CD4-positive, alpha-beta T cell treated with Interferon gamma for 1 hour (primary cell): ENCODE results near the gene ELOVL3.
"Not testable (repeated sequence)": the region's sequence is repeated elsewhere in the genome, so short reads cannot be mapped to it uniquely, and the experiment has no call there.

Experiments used
- DNase-seq: peaks from one replicate; pipeline ENCODE4 v3.0.0-alpha.2; 2020

ELOVL3 gene

GRCh38 chr10:102227050-102227449 is 951 bp downstream of the ELOVL3 start:
- DNase-seq = peak; percentile 28

- DNase-seq = peak; percentile 82
Observed at GRCh38 chr10:102229810-102230263, 3.7 kb downstream of the ELOVL3 start.

DNA sequence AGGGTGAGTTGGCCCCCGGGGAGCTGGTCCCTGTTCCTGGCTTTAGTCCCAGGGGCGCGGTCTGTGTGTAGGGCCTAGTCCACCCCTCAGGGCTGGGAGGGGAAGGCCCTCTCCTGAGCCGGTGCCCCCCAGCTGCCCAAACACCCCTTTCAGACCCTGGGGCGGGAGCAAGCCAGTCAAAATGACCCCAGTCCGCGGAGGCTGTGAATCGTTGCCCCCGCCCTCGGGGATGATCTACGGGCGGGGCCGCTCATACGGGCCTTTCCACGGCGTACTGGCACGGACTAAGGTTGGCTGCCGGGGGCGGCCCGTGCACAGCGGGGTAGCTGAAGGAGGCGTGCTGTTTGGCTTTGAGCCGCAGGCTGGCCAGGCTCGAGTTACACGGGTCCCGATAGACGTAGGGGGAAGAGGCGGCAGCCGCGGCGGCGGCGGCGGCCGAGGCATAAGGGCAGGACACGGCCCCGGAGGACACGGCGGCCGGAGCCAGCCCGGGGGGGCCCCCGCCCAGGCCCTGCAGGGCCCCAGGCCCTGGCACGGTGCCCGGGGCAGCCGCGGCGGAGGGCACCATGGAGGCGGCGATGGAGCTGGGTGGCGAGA is 4.3 kb downstream of the ELOVL3 start:
- no peak for DNase-seq

DNA sequence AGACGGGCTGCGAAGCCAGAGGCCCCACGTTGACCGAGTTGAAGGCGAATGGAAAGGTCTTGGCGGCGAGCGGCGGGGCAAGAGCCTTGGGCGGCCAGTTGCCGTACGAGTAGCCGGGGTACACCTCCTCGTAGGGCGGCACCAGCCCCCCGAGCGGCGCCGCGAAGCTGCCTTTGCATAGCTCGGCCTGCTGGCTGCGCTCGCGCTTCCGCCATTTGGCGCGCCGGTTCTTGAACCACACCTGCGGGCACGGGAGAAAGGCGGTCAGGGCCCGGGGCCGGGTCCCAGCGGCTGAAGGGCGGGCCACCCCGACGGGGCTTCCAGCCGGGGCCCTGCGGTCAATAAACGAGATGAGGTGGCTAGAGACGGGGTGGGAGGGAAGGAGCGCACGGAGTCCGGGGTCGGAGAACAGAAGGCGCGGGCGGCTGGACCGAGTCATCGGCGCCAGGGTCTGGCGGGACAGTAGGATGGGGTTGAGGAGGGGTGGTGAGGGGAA is 4.8 kb downstream of the ELOVL3 start:
- peak; percentile 32 for DNase-seq

DNA sequence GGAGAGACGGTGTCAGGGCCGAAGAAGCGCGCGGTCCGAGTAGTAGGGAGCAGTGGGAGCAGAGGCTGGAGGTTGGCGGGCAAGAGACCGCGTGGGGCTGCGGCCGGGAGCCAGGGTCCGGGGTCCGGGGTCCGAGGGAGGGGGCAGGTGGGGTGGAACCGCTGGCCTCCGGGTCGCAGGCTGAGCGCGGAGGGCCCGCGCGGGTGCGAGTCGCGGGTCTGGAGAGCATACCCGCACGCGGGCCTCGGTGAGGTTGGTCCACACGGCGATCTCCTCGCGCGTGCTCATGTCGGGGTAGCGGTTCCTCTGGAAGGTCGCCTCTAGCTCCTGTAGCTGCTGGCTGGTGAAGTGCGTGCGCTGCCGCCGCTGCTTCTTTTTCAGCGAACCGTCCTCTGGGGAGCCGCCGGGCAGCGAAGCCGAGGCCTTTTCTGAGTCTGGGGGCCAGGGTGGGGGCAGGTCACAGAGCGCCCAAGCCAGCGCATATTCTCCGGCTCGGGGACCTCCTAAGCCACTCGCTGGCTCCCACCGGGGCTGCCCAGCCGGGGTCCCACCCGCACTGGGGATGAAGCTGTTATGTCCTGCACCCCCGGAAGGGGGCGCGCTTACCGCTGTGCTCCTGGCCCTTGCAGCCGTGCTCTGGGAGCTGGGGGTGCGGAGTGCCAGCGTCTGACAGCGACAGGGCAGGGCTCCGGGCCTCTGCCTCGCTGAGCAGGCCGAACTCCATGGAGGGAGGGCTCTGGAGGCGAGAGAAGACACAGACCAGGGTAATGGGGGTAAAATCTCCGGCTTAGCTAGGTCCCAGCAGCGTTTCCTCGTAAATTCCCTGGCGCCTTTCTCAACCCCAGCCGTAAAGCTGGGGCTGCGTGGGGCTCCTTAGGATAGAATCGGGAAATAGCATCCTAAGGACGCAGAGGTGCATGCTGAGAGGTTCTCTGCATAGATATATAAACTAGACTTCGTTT is 5.5 kb downstream of the ELOVL3 start:
- DNase-seq = peak; percentile 67

GRCh38 chr10:102233997-102234396 is 7.9 kb downstream of the ELOVL3 start:
- DNase-seq = no peak

DNA sequence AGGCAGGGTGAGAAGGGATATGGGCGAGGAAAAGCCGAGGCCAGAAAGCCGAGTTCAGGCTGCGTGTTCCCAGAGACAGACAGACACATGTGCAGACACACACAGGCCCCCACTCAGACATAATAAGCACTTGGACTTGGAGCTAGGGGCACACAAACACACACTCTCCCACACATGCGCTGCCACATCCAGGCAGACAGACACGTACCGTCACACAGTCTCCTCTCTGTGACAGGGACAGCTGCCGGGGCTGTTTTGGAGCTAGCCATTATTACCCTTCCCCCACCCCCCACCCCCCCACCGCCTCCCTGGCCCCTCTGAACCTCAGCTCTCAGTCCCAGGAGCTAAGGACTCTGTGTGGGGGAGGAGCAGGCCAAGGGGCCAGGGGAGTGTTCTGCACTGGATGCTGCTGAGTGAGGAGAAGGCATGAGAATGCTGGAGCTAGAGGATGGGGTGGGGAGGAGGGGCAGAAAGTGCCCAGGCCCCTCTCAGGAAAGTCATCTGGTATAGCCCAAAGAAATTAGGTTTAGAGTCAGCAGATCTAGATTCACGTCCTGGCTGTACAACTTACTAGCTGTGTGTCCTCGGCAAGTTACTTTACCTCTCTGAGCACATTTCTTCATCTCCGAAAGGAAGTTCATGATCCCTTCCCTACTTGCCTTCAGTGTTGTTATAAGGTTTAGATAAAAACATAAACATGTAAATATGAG is 8.9 kb downstream of the ELOVL3 start:
- DNase-seq = no peak

DNA sequence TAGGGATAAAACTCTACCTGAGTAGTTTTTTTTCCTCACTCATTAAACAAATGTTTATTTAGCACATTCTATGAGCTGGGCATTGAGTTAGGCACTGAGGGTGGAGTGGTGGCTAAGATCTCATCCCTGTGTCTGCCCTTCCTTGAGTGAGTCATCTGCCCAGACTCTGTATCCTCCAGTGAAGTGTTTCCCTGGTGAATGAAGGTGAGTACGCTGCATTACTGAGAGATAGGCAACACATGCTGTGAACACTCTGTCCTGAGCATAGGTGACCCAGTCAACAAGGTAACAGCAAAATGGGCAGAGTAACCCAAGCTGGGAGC is 9.5 kb downstream of the ELOVL3 start:
- DNase-seq = no peak

GRCh38 chr10:102236006-102236405 is 9.9 kb downstream of the ELOVL3 start:
- DNase-seq = no peak

- DNase-seq = no peak
Observed at GRCh38 chr10:102237711-102238252, 11.7 kb downstream of the ELOVL3 start.

DNA sequence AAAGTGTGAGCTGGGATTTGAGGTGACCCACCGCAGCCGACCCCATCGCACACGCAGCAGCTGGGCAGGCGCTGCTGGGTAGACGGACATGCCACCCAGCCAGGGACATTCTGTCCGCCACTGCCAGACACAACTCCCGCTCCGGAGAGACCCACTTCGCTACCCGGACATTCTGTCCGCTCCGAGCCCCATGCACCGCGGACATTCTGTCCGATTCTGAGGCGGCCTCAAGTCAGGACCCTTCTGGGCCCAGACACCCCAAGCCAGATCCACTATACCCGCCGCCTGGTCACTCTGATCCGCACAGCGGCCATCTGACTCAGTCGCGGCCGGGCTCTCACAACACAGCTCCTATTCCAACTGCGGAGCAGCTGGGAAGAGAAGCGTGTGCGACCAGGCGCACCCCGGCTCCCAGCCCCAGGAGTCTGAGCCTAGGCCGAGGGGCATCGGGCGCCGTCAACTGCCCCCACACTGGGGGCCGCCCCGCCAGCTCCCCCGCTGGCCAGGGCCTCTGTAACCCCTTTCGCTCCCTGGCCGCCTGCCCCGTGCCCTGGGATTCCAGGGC is 14.4 kb downstream of the ELOVL3 start:
- DNase-seq = no peak

DNA sequence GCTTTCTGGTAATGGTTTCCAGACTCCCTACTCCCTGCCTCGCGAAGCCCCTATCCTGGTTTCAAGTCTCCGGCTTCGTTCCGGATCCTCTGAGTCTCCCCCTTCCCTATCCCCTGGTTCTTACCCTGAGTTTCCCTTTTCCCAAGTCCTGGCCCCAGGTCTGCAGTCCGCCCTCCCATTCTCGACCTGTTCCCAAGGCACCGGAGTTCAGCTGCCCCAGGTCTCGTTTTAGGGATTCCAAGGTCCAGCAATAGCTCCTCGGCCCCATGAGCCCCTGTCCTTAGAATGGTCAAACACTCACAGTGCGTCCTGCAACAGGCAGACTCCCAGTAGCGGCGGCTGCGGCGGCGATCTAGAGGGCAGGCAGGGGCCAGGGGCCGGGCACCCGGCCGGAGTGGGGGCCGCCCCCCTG is 14.9 kb downstream of the ELOVL3 start:
- DNase-seq = no peak

GRCh38 chr10:102241444-102242117 is 15.5 kb downstream of the ELOVL3 start, which contains the start of gene PITX3:
Gene PITX3 (minus strand): TSS chr10:102241512. CDS start chr10:102232080, 9,432 bp downstream.
- DNase-seq = peak; percentile 92

DNA sequence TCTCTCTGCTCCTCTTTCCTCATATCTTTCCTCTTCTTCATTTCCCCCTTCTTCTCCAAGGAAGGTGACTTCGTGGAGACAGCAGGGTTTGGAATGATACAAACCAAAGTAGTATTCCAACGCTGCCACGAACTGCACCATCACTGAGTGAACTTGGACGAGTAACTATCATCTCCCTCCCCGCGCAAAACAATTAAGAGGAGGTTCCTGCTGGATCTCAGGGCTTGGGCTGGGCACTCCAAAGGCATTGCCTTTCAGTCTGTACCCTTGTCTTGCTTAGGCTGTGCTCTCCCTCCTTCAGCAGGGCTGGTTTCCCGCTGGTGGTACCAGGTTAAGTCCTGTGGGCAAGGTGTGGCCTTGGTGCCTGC is 16.0 kb downstream of the ELOVL3 start:
- no peak for DNase-seq

DNA sequence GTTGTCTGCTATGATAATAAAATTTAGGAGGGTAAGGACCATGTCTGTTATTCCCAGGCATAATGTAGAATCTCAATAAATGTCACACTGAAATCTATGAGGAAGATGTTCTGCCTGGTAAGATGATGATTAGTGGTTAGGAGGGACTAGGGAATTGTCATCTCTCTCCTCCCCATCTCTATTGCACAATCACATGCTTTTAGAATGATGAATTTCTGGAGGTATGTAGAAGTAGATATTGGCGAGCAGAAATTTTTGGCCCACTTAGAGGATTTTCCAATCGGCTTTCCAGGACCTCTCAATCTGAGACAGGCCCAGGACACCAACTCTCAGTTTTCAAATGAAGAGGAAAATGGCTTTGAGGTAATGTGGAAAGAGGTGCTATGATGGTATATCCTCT is 17.2 kb downstream of the ELOVL3 start:
- DNase-seq = no peak

GRCh38 chr10:102245082-102245931 is 19.2 kb downstream of the ELOVL3 start, which contains the start of gene GBF1:
Gene GBF1 (plus strand): TSS chr10:102245532. CDS start chr10:102258939, 13,407 bp downstream.
- peak; percentile 94 for DNase-seq

DNA sequence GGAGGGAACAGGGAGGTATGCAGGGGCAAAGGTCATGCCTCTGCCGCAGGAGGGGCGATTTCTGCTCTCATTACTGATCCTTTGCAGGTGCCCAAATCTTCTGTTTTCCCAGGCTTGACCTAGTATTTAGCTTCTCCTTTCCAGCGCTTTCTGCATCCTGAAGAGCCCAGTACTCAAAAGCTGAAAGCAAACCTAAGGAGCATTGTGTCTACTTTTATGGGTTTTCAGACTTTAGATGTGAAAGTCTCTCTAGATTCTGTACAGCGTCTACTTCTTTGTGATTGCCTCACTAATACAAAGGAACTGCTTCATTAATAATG is 19.8 kb downstream of the ELOVL3 start:
- DNase-seq = no peak

DNA sequence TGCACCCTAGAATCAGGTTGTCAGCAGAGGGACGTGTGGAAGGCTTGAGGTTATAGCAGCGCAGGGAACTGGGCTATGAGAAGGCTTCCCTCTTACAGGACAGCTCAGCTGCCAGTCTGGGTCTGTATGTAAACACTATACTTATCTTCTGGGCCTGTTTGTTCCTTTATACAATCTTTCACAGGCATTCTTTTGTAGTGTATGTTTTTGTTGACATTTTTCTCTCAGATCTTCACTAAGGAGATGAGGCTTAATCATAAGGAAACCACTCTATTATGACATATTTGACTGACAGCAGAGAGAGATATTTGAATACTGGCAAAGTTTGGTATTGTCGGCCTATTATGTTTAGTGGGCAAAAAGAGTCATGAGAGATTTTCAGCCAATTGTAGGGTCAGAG is 20.2 kb downstream of the ELOVL3 start:
- DNase-seq = no peak

DNA sequence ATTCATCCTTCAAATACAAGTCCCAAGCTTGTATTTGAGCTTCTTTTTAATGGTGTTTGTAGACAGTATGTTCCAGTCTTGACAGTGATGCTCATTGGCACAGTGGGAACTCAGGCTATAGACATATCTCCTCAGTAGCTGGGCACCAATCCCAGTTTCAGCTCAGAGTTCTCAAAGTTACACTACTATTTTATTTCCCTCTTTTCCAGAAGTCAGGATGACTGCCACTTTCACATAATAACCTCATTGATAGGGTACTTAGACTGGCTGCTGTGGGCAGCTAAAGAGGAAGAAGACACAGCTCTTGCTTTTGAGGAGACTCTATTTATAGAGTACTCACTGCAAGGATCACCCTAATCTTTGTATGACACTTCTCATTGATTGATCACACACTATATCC is 21.6 kb downstream of the ELOVL3 start:
- no peak for DNase-seq

- DNase-seq = not testable (repeated sequence)
Observed at GRCh38 chr10:102252508-102252907, 26.4 kb downstream of the ELOVL3 start.

GRCh38 chr10:102254426-102254825 is 28.3 kb downstream of the ELOVL3 start:
- DNase-seq = no peak
